ENCODE results near the gene DISP3.

DNA sequence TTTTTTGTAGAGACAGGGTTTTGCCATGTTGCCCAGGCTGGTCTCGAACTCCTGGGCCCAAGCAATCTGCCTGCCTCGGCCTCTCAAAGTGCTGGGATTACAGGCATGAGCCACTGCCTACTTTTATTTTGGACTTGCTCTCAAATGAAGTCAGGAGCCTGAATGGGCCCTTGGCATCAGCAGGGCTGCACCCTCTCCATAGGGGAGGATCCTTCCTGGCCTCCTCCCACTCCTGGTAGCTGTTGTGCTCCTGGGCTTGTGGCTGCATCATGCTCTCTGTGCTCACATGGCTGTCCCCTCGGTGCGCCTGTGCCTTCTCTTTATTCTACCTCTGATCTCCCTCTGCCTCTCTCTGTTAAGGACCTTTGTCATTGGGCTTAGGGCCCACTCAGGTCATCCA is 46.4 kb upstream of the DISP3 start:
- TF ChIP-seq, protein P1, sequence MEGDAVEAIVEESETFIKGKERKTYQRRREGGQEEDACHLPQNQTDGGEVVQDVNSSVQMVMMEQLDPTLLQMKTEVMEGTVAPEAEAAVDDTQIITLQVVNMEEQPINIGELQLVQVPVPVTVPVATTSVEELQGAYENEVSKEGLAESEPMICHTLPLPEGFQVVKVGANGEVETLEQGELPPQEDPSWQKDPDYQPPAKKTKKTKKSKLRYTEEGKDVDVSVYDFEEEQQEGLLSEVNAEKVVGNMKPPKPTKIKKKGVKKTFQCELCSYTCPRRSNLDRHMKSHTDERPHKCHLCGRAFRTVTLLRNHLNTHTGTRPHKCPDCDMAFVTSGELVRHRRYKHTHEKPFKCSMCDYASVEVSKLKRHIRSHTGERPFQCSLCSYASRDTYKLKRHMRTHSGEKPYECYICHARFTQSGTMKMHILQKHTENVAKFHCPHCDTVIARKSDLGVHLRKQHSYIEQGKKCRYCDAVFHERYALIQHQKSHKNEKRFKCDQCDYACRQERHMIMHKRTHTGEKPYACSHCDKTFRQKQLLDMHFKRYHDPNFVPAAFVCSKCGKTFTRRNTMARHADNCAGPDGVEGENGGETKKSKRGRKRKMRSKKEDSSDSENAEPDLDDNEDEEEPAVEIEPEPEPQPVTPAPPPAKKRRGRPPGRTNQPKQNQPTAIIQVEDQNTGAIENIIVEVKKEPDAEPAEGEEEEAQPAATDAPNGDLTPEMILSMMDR (IDR thresholded peaks at IDR 0.05): no peak
- no peak for TF ChIP-seq POLR2A (IDR thresholded peaks at IDR 0.05)

Measured in ovary (tissue), 3 donors.